GM23338 (cell line): ENCODE measurements around the gene EED. TPM values are rescaled to one million over a fixed set of nuclear protein-coding genes. Genes with fewer than 3 reads are reported as not detected.

Experiments used
- ATAC-seq: fragments of 200-7000 bp; cut with Tn5 transposase; 3 replicates; pipeline ENCODE4 v1.9.1; 2020
- DNase-seq: peaks from one replicate; pipeline ENCODE4 v3.0.0-alpha.2; 2015; ENCODE audit warnings: low spot score
- H2AFZ ChIP-seq: fragments of 200-600 bp; sonication (generic); 2 replicates; pipeline ENCODE4 v1.8.0; 2016; ENCODE audit warnings: antibody characterized with exemption, mild to moderate bottlenecking, moderate library complexity
- H3F3A ChIP-seq: fragments of 200-600 bp; sonication (generic); replicated peaks from 2 replicates; pipeline ENCODE4 v1.8.0; 2017; ENCODE audit warnings: antibody characterized with exemption, mixed run types, low read depth
- H3K27ac ChIP-seq: fragments of 200-600 bp; sonication (generic); 2 replicates; pipeline ENCODE4 v1.6.1; 2016; ENCODE audit warnings: low read depth
- H3K27me3 ChIP-seq: fragments of 200-600 bp; sonication (generic); 2 replicates; pipeline ENCODE4 v1.8.0; 2016; ENCODE audit warnings: mild to moderate bottlenecking, mixed run types, moderate library complexity; ENCODE audit not compliant: insufficient read depth
- H3K36me3 ChIP-seq: fragments of 200-600 bp; sonication (generic); 2 replicates; pipeline ENCODE4 v1.8.0; 2016; ENCODE audit warnings: mild to moderate bottlenecking; ENCODE audit not compliant: insufficient read depth
- H3K4me1 ChIP-seq: fragments of 200-600 bp; sonication (generic); 2 replicates; pipeline ENCODE4 v1.8.0; 2016; ENCODE audit warnings: mild to moderate bottlenecking, moderate library complexity; ENCODE audit not compliant: insufficient read depth
- H3K4me2 ChIP-seq: fragments of 200-600 bp; sonication (generic); 2 replicates; pipeline ENCODE4 v1.7.1; 2017; ENCODE audit warnings: mixed run types
- H3K4me3 ChIP-seq: fragments of 200-600 bp; sonication (generic); 2 replicates; pipeline ENCODE4 v1.6.1; 2016; ENCODE audit warnings: mixed run types
- H3K79me2 ChIP-seq: fragments of 200-600 bp; sonication (generic); replicated peaks from 2 replicates; pipeline ENCODE4 v1.8.0; 2017; ENCODE audit warnings: mild to moderate bottlenecking; ENCODE audit not compliant: insufficient read depth
- H3K9me2 ChIP-seq: fragments of 200-600 bp; sonication (generic); 2 replicates; pipeline ENCODE4 v1.8.0; 2017; ENCODE audit not compliant: insufficient read depth
- H4K20me1 ChIP-seq: fragments of 200-600 bp; sonication (generic); replicated peaks from 2 replicates; pipeline ENCODE4 v1.8.0; 2017; ENCODE audit warnings: mild to moderate bottlenecking; ENCODE audit not compliant: insufficient read depth
- H3K27ac Mint-ChIP-seq: 2 replicates; pipeline ENCODE4 v1.8.0; 2020; ENCODE audit warnings: inconsistent platforms, mild to moderate bottlenecking, moderate library complexity, mixed read lengths
- H3K27me3 Mint-ChIP-seq: 3 replicates; pipeline ENCODE4 v1.8.0; 2022; ENCODE audit warnings: low read depth, mild to moderate bottlenecking, moderate library complexity, mixed read lengths, inconsistent platforms; ENCODE audit not compliant: insufficient read depth, poor library complexity
- H3K36me3 Mint-ChIP-seq: 3 replicates; pipeline ENCODE4 v1.8.0; 2021; ENCODE audit warnings: low read depth, mild to moderate bottlenecking, inconsistent platforms, moderate library complexity, mixed read lengths
- H3K4me1 Mint-ChIP-seq: 3 replicates; pipeline ENCODE4 v1.8.0; 2020; ENCODE audit warnings: mild to moderate bottlenecking, inconsistent platforms, mixed read lengths
- H3K4me3 Mint-ChIP-seq: 3 replicates; pipeline ENCODE4 v1.8.0; 2021; ENCODE audit warnings: moderate library complexity, mild to moderate bottlenecking, inconsistent platforms, mixed read lengths
- H3K9me3 Mint-ChIP-seq: 3 replicates; pipeline ENCODE4 v1.8.0; 2020; ENCODE audit warnings: moderate library complexity, mild to moderate bottlenecking, inconsistent platforms, mixed read lengths
- CREB1 ChIP-seq: fragments of 250-450 bp; sonication (Bioruptor Pico); IDR thresholded peaks from 2 replicates; pipeline ENCODE4 v1.5.0; 2020; ENCODE audit warnings: low read depth, mild to moderate bottlenecking, moderate library complexity
- CTCF ChIP-seq, 2 experiments: fragments of 200-600 bp in 1 of 2; sonication (generic) in 1 of 2; conservative IDR thresholded peaks; 2 replicates each; pipeline versions ENCODE4 v1.5.1 to v1.6.1; 2016 to 2017; ENCODE audit warnings: antibody characterized with exemption in 2 of 2, low read depth in 2 of 2, mild to moderate bottlenecking in 2 of 2, moderate library complexity in 1 of 2
- ETS1 ChIP-seq: IDR thresholded peaks from 2 replicates; pipeline ENCODE4 v1.6.1; 2016; ENCODE audit warnings: antibody characterized with exemption
- EZH2 ChIP-seq: fragments of 200-600 bp; sonication (generic); IDR thresholded peaks from one replicate; pipeline ENCODE4 v1.8.0; 2017; ENCODE audit warnings: antibody characterized with exemption, mild to moderate bottlenecking, low read depth; ENCODE audit not compliant: unreplicated experiment
- EZH2phosphoT487 ChIP-seq: fragments of 200-600 bp; sonication (generic); IDR thresholded peaks from one replicate; pipeline ENCODE4 v1.8.1; 2018; ENCODE audit warnings: antibody characterized with exemption; ENCODE audit not compliant: unreplicated experiment
- JUNB ChIP-seq: IDR thresholded peaks from one replicate; pipeline ENCODE4 v1.6.1; 2016; ENCODE audit warnings: antibody characterized with exemption; ENCODE audit not compliant: unreplicated experiment
- NANOG ChIP-seq: IDR thresholded peaks from 2 replicates; pipeline ENCODE4 v1.6.1; 2016; ENCODE audit warnings: antibody characterized with exemption, borderline replicate concordance
- POLR2AphosphoS5 ChIP-seq: IDR thresholded peaks from 2 replicates; pipeline ENCODE4 v1.6.1; 2016; ENCODE audit warnings: antibody characterized with exemption, low read depth
- REST ChIP-seq: IDR thresholded peaks from one replicate; pipeline ENCODE4 v1.6.1; 2018; ENCODE audit warnings: antibody characterized with exemption; ENCODE audit not compliant: unreplicated experiment
- STAT1 ChIP-seq: IDR thresholded peaks from one replicate; pipeline ENCODE4 v1.6.1; 2016; ENCODE audit warnings: antibody characterized with exemption; ENCODE audit not compliant: unreplicated experiment
- ZNF114 ChIP-seq: fragments of 250-450 bp; sonication (Bioruptor Pico); IDR thresholded peaks from 2 replicates; pipeline ENCODE4 v1.5.0; 2020; ENCODE audit warnings: mild to moderate bottlenecking, moderate library complexity
- ZNF331 ChIP-seq: fragments of 250-450 bp; sonication (Bioruptor Pico); IDR thresholded peaks from 2 replicates; pipeline ENCODE4 v1.5.0; 2020; ENCODE audit warnings: low read depth, mild to moderate bottlenecking, moderate library complexity
- ZNF462 ChIP-seq: fragments of 250-450 bp; sonication (Bioruptor Pico); IDR thresholded peaks from 2 replicates; pipeline ENCODE4 v1.5.0; 2020; ENCODE audit warnings: mild to moderate bottlenecking, moderate library complexity
- polyA plus RNA-seq: library from polyadenylated mRNA; unstranded; fragments of >200 nt; fragmentation: Nextera tagmentation; extraction: Ambion mirVana; gene quantifications from 2 replicates; pipeline ENCODE4 v1.2.1, GENCODE V29; 2016
- total RNA-seq: library from RNA; depleted of rRNA; stranded (reverse); fragments of >200 nt; shearing (Covaris generic); gene quantifications from 2 replicates; pipeline ENCODE4 v1.2.3, GENCODE V29; 2014

Gene EED
- total and polyA plus RNA-seq, 2 experiments from 2014 or later: 26.7 to 29.7 TPM

- Mint-ChIP-seq H3K27ac (no peak overlapping the region), H3K9me3 (no peaks in the 10 kb centered on the region; the same call in 2 of the 3 replicates), H3K36me3 (peaks cover 34% of the 10 kb centered on the region), H3K4me1 (no peaks in the 10 kb centered on the region), H3K4me3 (no peak overlapping the region), H3K27me3 (peaks cover 3% of the 10 kb centered on the region)
- ATAC-seq (no peak), DNase-seq (no peak)
- no peaks in the 10 kb centered on the region for H3K27me3 ChIP-seq
- H3K9me2 ChIP-seq: no peaks in the 10 kb centered on the region
- no peaks in the 10 kb centered on the region for H3K36me3 ChIP-seq
- TF ChIP-seq ZNF331 (no peak), NANOG (no peak), ETS1 (no peak), REST (no peak), CREB1 (CRISPR knock-in tag) (no peak), STAT1 (no peak), POLR2AphosphoS5 (no peak), JUNB (no peak), ZNF114 (CRISPR knock-in tag) (no peak), EZH2phosphoT487 (no peak), ZNF462 (CRISPR knock-in tag) (no peak), EZH2 (no peak), CTCF (conservative IDR thresholded peaks at IDR 0.05; ENCODE audit: low read depth in 2 of 2) (no peak)
- no peaks in the 10 kb centered on the region for H3K79me2 ChIP-seq
- H4K20me1 ChIP-seq: no peaks in the 10 kb centered on the region
- H3F3A ChIP-seq: no peaks in the 10 kb centered on the region
- H3K4me2 ChIP-seq: no peak overlapping the region
- no peaks in the 10 kb centered on the region for H3K4me1 ChIP-seq
- no peak overlapping the region for H3K4me3 ChIP-seq
- no peak overlapping the region for H2AFZ ChIP-seq
- no peak overlapping the region for H3K27ac ChIP-seq
Observed at GRCh38 chr11:86264649-86265048, 20.1 kb downstream of the EED start.
